DOHH2 (cell line): ENCODE results near the gene VKORC1.
"Not testable (repeated sequence)": the region's sequence is repeated elsewhere in the genome, so short reads cannot be mapped to it uniquely, and the experiment has no call there.

Experiments
- H3F3A ChIP-seq: fragments of 200-600 bp; sonication (generic), shearing (Covaris generic); 2 replicates; pipeline ENCODE4 v1.6.0; 2016; ENCODE audit warnings: antibody characterized with exemption, mild to moderate bottlenecking; ENCODE audit not compliant: control insufficient read depth, insufficient read depth
- H3K27ac ChIP-seq: fragments of 200-600 bp; sonication (generic); 2 replicates; pipeline ENCODE4 v1.5.1; 2014; ENCODE audit warnings: low read depth, mild to moderate bottlenecking, low read length, moderate library complexity
- H3K27me3 ChIP-seq: fragments of 200-600 bp; sonication (generic); 2 replicates; pipeline ENCODE4 v1.6.1; 2014; ENCODE audit warnings: mild to moderate bottlenecking, low read length, mixed read lengths; ENCODE audit not compliant: control insufficient read depth
- H3K36me3 ChIP-seq: fragments of 200-600 bp; sonication (generic); 2 replicates; pipeline ENCODE4 v1.6.1; 2014; ENCODE audit warnings: mild to moderate bottlenecking, low read length, moderate library complexity, mixed read lengths; ENCODE audit not compliant: control insufficient read depth
- H3K4me1 ChIP-seq: fragments of 200-600 bp; sonication (generic); 2 replicates; pipeline ENCODE4 v1.6.1; 2014; ENCODE audit warnings: mild to moderate bottlenecking, low read length, mixed read lengths; ENCODE audit not compliant: control insufficient read depth
- H3K4me2 ChIP-seq: fragments of 200-600 bp; sonication (generic); 2 replicates; pipeline ENCODE4 v1.6.0; 2014; ENCODE audit warnings: mild to moderate bottlenecking, low read length, moderate library complexity
- H3K4me3 ChIP-seq: fragments of 200-600 bp; sonication (generic); 2 replicates; pipeline ENCODE4 v1.5.1; 2014; ENCODE audit warnings: mild to moderate bottlenecking, low read length, mixed read lengths
- H3K79me2 ChIP-seq: fragments of 200-600 bp; sonication (generic); 2 replicates; pipeline ENCODE4 v1.6.1; 2014; ENCODE audit warnings: mild to moderate bottlenecking, low read length, mixed read lengths; ENCODE audit not compliant: control insufficient read depth
- H3K9me2 ChIP-seq: fragments of 200-600 bp; sonication (generic); replicated peaks from 2 replicates; pipeline ENCODE4 v1.6.1; 2014; ENCODE audit warnings: mild to moderate bottlenecking, low read length, mixed read lengths; ENCODE audit not compliant: control insufficient read depth
- H3K9me3 ChIP-seq: fragments of 200-600 bp; sonication (generic); 2 replicates; pipeline ENCODE4 v1.6.1; 2014; ENCODE audit warnings: antibody characterized with exemption, low read length, mixed read lengths; ENCODE audit not compliant: control insufficient read depth, insufficient read depth
- H4K20me1 ChIP-seq: fragments of 200-600 bp; sonication (generic); 2 replicates; pipeline ENCODE4 v1.6.0; 2014; ENCODE audit warnings: low read depth, mild to moderate bottlenecking, antibody characterized with exemption, low read length, moderate library complexity; ENCODE audit not compliant: control insufficient read depth, insufficient read depth
- EZH2phosphoT487 ChIP-seq: fragments of 200-600 bp; sonication (generic); IDR thresholded peaks from 2 replicates; pipeline ENCODE4 v1.6.1; 2017; ENCODE audit warnings: borderline replicate concordance, mild to moderate bottlenecking, antibody characterized with exemption, low read length, moderate library complexity, mixed read lengths
- TF ChIP-seq, protein P1 (sequence below): fragments of 200-600 bp; sonication (generic); IDR thresholded peaks from one replicate; pipeline ENCODE4 v1.5.1; 2014; ENCODE audit warnings: antibody characterized with exemption, mild to moderate bottlenecking, low read depth, low read length; ENCODE audit not compliant: poor library complexity, severe bottlenecking

The VKORC1 gene

DNA sequence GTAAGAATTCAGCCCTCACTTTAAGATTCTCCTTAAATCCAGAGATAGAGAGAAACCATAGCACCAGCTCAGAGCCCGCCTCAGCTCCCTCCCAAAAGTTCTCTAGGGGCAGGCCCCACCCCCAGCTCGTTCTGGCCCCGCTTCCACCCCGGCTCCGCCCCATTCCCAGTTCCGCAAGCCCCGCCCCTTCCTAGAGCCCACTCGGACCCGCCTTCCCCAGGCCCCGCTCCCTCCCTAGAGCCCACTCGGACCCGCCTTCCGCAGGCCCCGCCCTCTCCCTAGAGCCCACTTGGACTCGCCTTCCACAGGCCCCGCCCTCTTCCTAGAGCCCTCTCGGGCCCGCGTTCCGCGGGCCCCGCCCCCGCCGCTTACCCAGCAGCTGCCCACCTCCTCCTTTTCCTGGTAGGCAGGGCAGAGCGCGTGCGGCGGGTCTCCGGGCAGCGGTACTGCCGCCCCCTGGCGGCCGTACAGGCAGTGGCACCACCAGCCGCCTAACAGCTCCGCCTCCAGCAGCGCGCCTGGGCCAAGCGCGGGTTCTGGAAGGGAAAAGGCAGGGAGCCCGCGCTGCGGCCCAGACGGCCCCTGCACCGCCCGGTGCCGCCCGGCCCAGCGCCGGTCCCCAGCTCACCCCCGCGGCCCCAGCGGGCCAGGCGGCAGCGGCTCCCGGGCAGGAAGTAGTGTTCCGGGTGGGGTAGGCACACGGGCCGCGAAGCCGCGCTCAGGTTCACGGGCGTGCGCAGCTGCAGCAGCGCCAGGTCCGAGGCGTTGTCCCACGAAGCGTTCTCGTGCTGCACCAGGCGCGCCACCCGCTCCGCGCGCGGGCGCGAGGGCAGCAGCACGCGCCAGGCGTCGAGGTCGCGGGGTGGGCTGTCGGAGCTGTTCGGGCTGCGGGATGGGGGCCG lies 47.8 kb upstream of the VKORC1 start:
- Histone ChIP-seq H3K4me1 (peaks cover 15% of the 10 kb centered on the region), H3K4me2 (peak overlapping the region; percentile 85), H3K27me3 (no peaks in the 10 kb centered on the region), H3K27ac (no peak overlapping the region), H3K36me3 (no peaks in the 10 kb centered on the region), H3K4me3 (peak overlapping the region; percentile 72), H3K9me3 (no peaks in the 10 kb centered on the region), H3K79me2 (no peaks in the 10 kb centered on the region), H4K20me1 (no peaks in the 10 kb centered on the region), H3F3A (no peaks in the 10 kb centered on the region), H3K9me2 (no peaks in the 10 kb centered on the region)
- TF ChIP-seq, protein P1, sequence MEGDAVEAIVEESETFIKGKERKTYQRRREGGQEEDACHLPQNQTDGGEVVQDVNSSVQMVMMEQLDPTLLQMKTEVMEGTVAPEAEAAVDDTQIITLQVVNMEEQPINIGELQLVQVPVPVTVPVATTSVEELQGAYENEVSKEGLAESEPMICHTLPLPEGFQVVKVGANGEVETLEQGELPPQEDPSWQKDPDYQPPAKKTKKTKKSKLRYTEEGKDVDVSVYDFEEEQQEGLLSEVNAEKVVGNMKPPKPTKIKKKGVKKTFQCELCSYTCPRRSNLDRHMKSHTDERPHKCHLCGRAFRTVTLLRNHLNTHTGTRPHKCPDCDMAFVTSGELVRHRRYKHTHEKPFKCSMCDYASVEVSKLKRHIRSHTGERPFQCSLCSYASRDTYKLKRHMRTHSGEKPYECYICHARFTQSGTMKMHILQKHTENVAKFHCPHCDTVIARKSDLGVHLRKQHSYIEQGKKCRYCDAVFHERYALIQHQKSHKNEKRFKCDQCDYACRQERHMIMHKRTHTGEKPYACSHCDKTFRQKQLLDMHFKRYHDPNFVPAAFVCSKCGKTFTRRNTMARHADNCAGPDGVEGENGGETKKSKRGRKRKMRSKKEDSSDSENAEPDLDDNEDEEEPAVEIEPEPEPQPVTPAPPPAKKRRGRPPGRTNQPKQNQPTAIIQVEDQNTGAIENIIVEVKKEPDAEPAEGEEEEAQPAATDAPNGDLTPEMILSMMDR, result peak; percentile 82
- TF ChIP-seq EZH2phosphoT487, result no peak

GRCh38 chr16:31141489-31142108 lies 47.0 kb upstream of the VKORC1 start:
- Histone ChIP-seq H3K27ac (no peak overlapping the region), H3K9me2 (no peaks in the 10 kb centered on the region), H4K20me1 (no peaks in the 10 kb centered on the region), H3K27me3 (no peaks in the 10 kb centered on the region), H3K9me3 (no peaks in the 10 kb centered on the region), H3F3A (no peaks in the 10 kb centered on the region), H3K79me2 (no peaks in the 10 kb centered on the region), H3K4me3 (peak overlapping the region; percentile 30), H3K36me3 (no peaks in the 10 kb centered on the region), H3K4me2 (peak overlapping the region; percentile 37), H3K4me1 (peaks cover 15% of the 10 kb centered on the region)
- TF ChIP-seq EZH2phosphoT487, result no peak
- TF ChIP-seq, protein P1, result no peak

- peaks cover 15% of the 10 kb centered on the region for H3K4me1 ChIP-seq
- H3F3A ChIP-seq, H3K9me2 ChIP-seq, H3K4me3 ChIP-seq, H3K36me3 ChIP-seq, H3K27me3 ChIP-seq, H3K79me2 ChIP-seq, H4K20me1 ChIP-seq, H3K4me2 ChIP-seq, H3K9me3 ChIP-seq, H3K27ac ChIP-seq: not testable (repeated sequence)
Measured at GRCh38 chr16:31141071-31141469, 46.5 kb upstream of the VKORC1 start.
